Neural crest cell (in vitro differentiated cells): ENCODE data around the gene AVPR1B. TPM values are rescaled to one million over a fixed set of nuclear protein-coding genes. Genes with fewer than 3 reads are reported as not detected.

Experiments
- DNase-seq: peaks from one replicate; pipeline ENCODE4 v3.0.0; 2021; ENCODE audit warnings: low read depth, mixed read lengths, low spot score
- H3K27ac Mint-ChIP-seq: one replicate; pipeline ENCODE4 v1.8.0; 2021; ENCODE audit warnings: mild to moderate bottlenecking, mixed read lengths; ENCODE audit not compliant: unreplicated experiment
- H3K27me3 Mint-ChIP-seq: 2 replicates; pipeline ENCODE4 v1.8.0; 2021; ENCODE audit warnings: low read depth, mild to moderate bottlenecking, mixed read lengths
- H3K36me3 Mint-ChIP-seq: 2 replicates; pipeline ENCODE4 v1.8.0; 2021; ENCODE audit warnings: low read depth, mild to moderate bottlenecking, mixed read lengths
- H3K4me1 Mint-ChIP-seq: 2 replicates; pipeline ENCODE4 v1.8.0; 2021; ENCODE audit warnings: mixed read lengths
- H3K4me3 Mint-ChIP-seq: one replicate; pipeline ENCODE4 v1.8.0; 2021; ENCODE audit warnings: mild to moderate bottlenecking, mixed read lengths
- H3K9me3 Mint-ChIP-seq: 2 replicates; pipeline ENCODE4 v1.8.0; 2021; ENCODE audit warnings: mixed read lengths
- total RNA-seq: library from RNA; stranded (reverse); gene quantifications from 2 replicates; pipeline ENCODE4 v1.2.1, GENCODE V29; 2021
- TF ChIP-seq, protein P1 (sequence below): fragments of 200-600 bp; sonication (generic); conservative IDR thresholded peaks from 2 replicates; pipeline ENCODE4 v1.5.0; 2021; ENCODE audit warnings: antibody characterized with exemption, mild to moderate bottlenecking

Gene AVPR1B
- total RNA-seq, 1 donor from 2014 or later: not detected

DNA sequence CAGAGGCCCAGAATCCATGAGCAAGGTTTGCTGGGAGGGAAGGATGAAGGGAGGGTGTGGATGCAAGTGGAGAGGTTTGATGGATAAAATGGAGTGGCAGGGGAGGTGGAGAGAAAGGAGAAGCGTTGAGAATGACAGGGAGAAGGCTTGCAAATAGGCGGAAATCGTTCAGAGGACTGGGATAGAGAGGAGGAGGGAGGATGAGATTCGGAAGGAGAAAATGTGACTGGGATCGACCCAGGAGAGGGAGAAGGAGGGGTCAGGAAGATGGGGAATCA is 376 bp downstream of the AVPR1B start:
- Mint-ChIP-seq H3K9me3 (peaks cover 4% of the 10 kb centered on the region), H3K27ac (peak overlapping the region; percentile 59), H3K4me1 (peaks cover 13% of the 10 kb centered on the region), H3K4me3 (peak overlapping the region; percentile 81), H3K36me3 (no peaks in the 10 kb centered on the region), H3K27me3 (peaks cover 50% of the 10 kb centered on the region)
- TF ChIP-seq, protein P1, sequence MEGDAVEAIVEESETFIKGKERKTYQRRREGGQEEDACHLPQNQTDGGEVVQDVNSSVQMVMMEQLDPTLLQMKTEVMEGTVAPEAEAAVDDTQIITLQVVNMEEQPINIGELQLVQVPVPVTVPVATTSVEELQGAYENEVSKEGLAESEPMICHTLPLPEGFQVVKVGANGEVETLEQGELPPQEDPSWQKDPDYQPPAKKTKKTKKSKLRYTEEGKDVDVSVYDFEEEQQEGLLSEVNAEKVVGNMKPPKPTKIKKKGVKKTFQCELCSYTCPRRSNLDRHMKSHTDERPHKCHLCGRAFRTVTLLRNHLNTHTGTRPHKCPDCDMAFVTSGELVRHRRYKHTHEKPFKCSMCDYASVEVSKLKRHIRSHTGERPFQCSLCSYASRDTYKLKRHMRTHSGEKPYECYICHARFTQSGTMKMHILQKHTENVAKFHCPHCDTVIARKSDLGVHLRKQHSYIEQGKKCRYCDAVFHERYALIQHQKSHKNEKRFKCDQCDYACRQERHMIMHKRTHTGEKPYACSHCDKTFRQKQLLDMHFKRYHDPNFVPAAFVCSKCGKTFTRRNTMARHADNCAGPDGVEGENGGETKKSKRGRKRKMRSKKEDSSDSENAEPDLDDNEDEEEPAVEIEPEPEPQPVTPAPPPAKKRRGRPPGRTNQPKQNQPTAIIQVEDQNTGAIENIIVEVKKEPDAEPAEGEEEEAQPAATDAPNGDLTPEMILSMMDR: no peak
- DNase-seq: no peak

DNA sequence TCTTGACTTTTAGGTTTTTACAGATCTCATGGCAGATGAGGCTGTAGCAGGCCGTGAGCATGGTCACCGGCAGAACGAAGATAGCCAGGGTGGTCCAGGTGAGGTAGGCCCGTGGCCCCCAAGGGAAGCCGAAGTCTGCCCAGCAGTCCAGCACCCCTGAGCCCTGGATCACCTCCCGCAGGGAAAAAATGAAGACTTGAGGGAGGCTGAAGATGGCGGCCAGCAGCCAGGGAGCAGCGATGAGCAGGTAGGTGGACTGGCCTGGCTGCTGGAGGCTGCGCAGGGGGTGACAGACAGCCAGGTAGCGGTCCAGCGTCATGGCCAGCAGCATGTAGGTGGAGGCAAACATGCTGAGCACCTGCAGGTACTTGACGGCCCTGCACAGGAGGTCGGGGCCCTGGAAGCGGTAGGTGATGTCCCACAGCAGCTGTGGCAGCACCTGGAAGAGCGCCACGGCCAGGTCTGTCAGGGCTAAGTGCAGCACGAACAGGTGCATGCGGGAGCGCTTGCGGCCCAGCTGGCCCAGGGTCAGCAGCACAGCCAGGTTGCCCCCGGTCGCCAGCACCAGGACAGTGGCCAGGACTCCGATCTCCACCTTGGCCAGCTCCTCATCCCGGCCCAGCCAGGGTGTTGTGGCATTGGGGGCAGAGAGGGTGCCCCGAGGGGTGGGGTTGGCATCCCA is 856 bp downstream of the AVPR1B start:
- Mint-ChIP-seq H3K9me3 (peaks cover 4% of the 10 kb centered on the region), H3K27me3 (peaks cover 50% of the 10 kb centered on the region), H3K4me1 (peaks cover 13% of the 10 kb centered on the region), H3K4me3 (no peak overlapping the region), H3K27ac (no peak overlapping the region), H3K36me3 (no peaks in the 10 kb centered on the region)
- TF ChIP-seq, protein P1: no peak
- DNase-seq: no peak

DNA sequence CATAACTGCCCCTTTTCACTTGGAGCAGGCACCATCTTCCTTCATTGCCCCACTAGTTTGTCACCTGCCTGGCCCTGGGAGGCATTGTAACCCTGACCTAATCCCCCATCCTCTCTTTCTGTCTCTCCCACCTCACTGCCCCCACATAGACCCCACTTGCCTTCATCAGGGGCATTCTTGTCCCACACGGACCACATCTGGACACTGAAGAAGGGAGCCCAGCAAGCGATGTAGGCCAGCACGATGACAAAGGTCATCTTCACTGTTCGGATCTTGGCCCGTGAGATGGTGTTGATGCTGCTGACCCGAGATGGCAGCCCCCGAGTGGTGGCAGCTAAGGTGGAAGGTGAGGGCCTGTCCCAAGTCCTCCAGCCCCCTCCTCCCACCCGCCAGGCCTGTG is 1.4 kb downstream of the AVPR1B start:
- TF ChIP-seq, protein P1: no peak
- no peak for DNase-seq
- Mint-ChIP-seq H3K27me3 (peaks cover 50% of the 10 kb centered on the region), H3K36me3 (no peaks in the 10 kb centered on the region), H3K4me1 (peaks cover 13% of the 10 kb centered on the region), H3K27ac (no peak overlapping the region), H3K4me3 (peak overlapping the region; percentile 28), H3K9me3 (peaks cover 4% of the 10 kb centered on the region)

DNA sequence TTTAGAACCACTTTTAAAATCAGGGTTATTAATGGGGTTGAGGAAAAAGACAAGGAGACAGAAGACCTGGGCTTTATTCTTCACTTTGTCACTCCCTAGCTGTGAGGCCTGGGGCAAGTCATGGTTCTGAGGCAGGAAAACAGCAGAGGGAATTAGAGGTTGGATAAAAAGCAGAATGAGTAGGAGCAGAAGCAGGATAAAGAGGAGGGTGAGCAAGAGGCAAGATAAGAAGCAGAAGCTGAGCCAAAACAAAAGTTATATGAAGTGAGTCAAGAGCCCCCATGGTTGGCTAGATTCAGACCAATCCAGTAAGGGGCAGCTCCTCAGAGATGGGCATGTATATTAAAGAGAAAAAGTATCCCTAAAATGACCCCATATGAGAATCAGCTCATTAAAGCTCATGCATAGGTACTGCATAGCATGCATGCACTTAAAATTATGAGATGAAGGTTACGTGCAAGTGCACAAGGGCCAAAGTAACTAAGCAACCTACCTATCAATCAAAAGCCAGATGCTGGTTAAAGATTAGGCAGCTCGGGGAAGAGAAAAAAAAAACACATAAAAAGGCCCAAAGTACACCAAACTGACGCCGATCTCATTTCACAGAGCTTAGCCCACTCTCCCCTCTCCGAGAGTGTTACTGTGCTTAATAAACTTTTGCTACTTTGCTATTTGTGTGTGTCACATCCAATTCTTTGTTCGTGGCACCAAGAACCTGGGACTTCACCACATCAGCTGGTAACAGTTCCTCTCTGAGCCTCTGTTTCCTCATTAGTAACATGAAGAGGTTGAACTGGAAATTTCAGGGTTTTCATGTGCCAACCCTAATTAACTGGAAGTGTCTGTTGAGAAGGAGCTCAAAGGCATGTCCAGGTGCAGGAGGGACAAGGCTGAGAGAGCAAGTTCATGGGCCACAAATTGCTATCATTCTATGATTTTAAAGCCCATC is 2.2 kb downstream of the AVPR1B start:
- Mint-ChIP-seq H3K27me3 (peaks cover 44% of the 10 kb centered on the region), H3K4me3 (peak overlapping the region; percentile 28), H3K36me3 (no peaks in the 10 kb centered on the region), H3K27ac (no peak overlapping the region), H3K9me3 (no peaks in the 10 kb centered on the region), H3K4me1 (peaks cover 13% of the 10 kb centered on the region)
- TF ChIP-seq, protein P1: no peak
- DNase-seq: no peak

DNA sequence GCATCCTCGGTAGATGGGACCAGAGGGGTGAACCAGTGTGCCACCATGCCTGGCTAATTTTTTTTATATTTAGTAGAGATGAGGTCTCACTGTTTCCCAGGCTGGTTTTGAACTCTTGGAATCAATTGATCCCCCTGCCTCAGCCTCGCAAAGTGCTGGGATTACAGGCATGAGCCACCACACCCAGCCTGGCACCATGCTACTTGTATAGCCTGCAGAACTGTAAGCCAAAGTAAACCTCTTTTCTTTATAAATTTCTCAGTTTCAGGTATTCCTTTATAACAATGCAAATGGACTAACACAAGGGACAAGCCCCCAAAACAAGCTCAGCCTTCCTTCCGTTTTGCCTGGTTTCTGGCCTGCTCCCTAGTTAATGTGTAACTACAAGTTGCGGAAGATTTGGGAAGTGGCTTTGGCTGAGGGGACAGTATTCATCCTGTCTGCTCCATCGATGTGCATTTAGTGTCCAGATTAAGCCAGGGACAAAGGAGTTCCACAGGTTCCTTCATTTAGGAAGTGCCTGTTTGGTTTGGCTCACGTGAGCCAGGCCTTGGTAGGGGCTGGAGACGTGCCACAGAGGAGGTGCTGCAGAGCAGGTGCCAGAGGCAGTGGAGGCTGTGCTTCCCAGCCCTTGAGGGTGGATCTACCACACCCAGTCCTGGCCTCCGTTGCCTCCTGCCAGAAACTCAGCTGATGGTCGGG is 4.4 kb downstream of the AVPR1B start:
- H3K4me3 Mint-ChIP-seq: no peak overlapping the region
- DNase-seq: no peak
- peaks cover 7% of the 10 kb centered on the region for H3K4me1 Mint-ChIP-seq
- no peak overlapping the region for H3K27ac Mint-ChIP-seq
- H3K36me3 Mint-ChIP-seq: no peaks in the 10 kb centered on the region
- peaks cover 27% of the 10 kb centered on the region for H3K27me3 Mint-ChIP-seq
- TF ChIP-seq, protein P1: no peak
- H3K9me3 Mint-ChIP-seq: no peaks in the 10 kb centered on the region
